Measurements from ENCODE around the gene BRD9.

Gene BRD9

GRCh38 chr5:878125-878524 lies 14.5 kb downstream of the BRD9 start:
- no peak for TF ChIP-seq GABPA (IDR thresholded peaks at IDR 0.05; ENCODE audit: low read depth)
- TF ChIP-seq POLR2AphosphoS5 (IDR thresholded peaks at IDR 0.05; ENCODE audit: low read depth): no peak
- TF ChIP-seq CTCF (IDR thresholded peaks at IDR 0.05; ENCODE audit: insufficient read depth, low read length): no peak
- no peak for TF ChIP-seq SPI1 (IDR thresholded peaks at IDR 0.05; ENCODE audit: borderline replicate concordance, low read depth)
- no peak for TF ChIP-seq REST (IDR thresholded peaks at IDR 0.05; ENCODE audit: insufficient replicate concordance, low read depth)
- Histone ChIP-seq H3K27ac (replicated peaks) (no peak overlapping the region), H3K4me3 (replicated peaks; ENCODE audit: insufficient read depth, low read length) (no peak overlapping the region), H3K27me3 (ENCODE audit: insufficient read depth, poor library complexity, severe bottlenecking) (no peaks in the 10 kb centered on the region)
- DNase-seq (ENCODE audit: low read depth in 1 of 2, low spot score in 1 of 2): no peak

- TF ChIP-seq POLR2AphosphoS5 (IDR thresholded peaks at IDR 0.05; ENCODE audit: low read depth) (no peak), SPI1 (IDR thresholded peaks at IDR 0.05; ENCODE audit: borderline replicate concordance, low read depth) (no peak), GABPA (IDR thresholded peaks at IDR 0.05; ENCODE audit: low read depth) (no peak), CTCF (IDR thresholded peaks at IDR 0.05; ENCODE audit: insufficient read depth, low read length) (no peak)
- DNase-seq (ENCODE audit: low read depth in 1 of 2, low spot score in 1 of 2): no peak
- no peaks in the 10 kb centered on the region for H3K27me3 ChIP-seq (ENCODE audit: insufficient read depth, poor library complexity, severe bottlenecking)
- H3K27ac ChIP-seq (replicated peaks): no peak overlapping the region
- H3K4me3 ChIP-seq (replicated peaks; ENCODE audit: insufficient read depth, low read length): no peak overlapping the region
Observed at GRCh38 chr5:876398-877365, 15.9 kb downstream of the BRD9 start.

DNA sequence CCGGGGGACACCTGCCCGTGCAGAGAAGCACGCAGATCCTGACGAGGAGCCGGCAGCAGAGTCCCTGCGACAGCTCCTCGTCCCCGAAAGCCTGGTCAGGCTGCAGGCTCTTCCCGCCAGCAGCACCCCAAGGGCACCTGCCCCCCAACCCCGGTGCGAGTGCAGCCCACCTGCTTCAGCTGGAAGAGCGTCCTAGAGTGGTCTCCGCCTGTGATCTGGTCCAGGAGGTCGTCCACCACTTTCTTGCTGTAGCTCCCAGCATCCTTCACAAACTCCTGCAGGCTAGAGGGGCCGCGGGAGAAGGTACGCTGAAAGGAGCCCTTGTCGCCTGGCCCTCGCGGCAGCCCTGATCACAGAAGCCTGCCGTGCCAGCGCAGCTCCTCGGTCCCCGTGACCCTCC lies 16.7 kb downstream of the BRD9 start:
- no peak for DNase-seq (ENCODE audit: low read depth in 1 of 2, low spot score in 1 of 2)
- no peak overlapping the region for H3K27ac ChIP-seq (replicated peaks)
- TF ChIP-seq GABPA (IDR thresholded peaks at IDR 0.05; ENCODE audit: low read depth) (no peak), CTCF (IDR thresholded peaks at IDR 0.05; ENCODE audit: insufficient read depth, low read length) (no peak), REST (IDR thresholded peaks at IDR 0.05; ENCODE audit: insufficient replicate concordance, low read depth) (no peak), SPI1 (IDR thresholded peaks at IDR 0.05; ENCODE audit: borderline replicate concordance, low read depth) (no peak), POLR2AphosphoS5 (IDR thresholded peaks at IDR 0.05; ENCODE audit: low read depth) (no peak)
- no peak overlapping the region for H3K4me3 ChIP-seq (replicated peaks; ENCODE audit: insufficient read depth, low read length)
- no peaks in the 10 kb centered on the region for H3K27me3 ChIP-seq (ENCODE audit: insufficient read depth, poor library complexity, severe bottlenecking)

Data from HL-60 (cell line).